WTC11 (cell line): Measurements from ENCODE around the gene NEK7. TPM values are rescaled to one million over a fixed set of nuclear protein-coding genes. Genes with fewer than 3 reads are reported as not detected.

Source experiments
- ATAC-seq: fragments of 200-7000 bp; cut with Tn5 transposase; 2 replicates; pipeline ENCODE4 v1.10.0; 2021; ENCODE audit warnings: mild to moderate bottlenecking, moderate library complexity
- CTCF ChIA-PET: fragments of 300-600 bp; sonication (Branson Sonifier 250); formaldehyde crosslinking; loops from one replicate; lab custom pipeline; 2021; ENCODE audit warnings: antibody characterized with exemption; lab: Charles Lee
- POLR2A ChIA-PET: fragments of 350-600 bp; sonication (Branson Sonifier 250); formaldehyde crosslinking; loops from one replicate; lab custom pipeline; 2021; ENCODE audit warnings: antibody characterized with exemption; lab: Charles Lee
- DNase-seq: peaks from one replicate; pipeline ENCODE4 v3.0.0; 2021; ENCODE audit warnings: low spot score
- H3K27ac Mint-ChIP-seq: 2 replicates; pipeline ENCODE4 v1.8.0; 2021; ENCODE audit warnings: mixed read lengths
- H3K27me3 Mint-ChIP-seq: 2 replicates; pipeline ENCODE4 v1.8.0; 2021; ENCODE audit warnings: low read depth, mild to moderate bottlenecking, moderate library complexity, mixed read lengths
- H3K36me3 Mint-ChIP-seq: 2 replicates; pipeline ENCODE4 v1.8.0; 2021; ENCODE audit warnings: mixed read lengths
- H3K4me1 Mint-ChIP-seq: 2 replicates; pipeline ENCODE4 v1.8.0; 2022; ENCODE audit warnings: mixed read lengths
- H3K4me3 Mint-ChIP-seq: 2 replicates; pipeline ENCODE4 v1.8.0; 2021; ENCODE audit warnings: mild to moderate bottlenecking, moderate library complexity, mixed read lengths
- H3K9me3 Mint-ChIP-seq: 2 replicates; pipeline ENCODE4 v1.8.0; 2021; ENCODE audit warnings: mixed read lengths
- AFF4 ChIP-seq: sonication (generic); formaldehyde crosslinking; IDR thresholded peaks from 2 replicates; pipeline ENCODE4 v1.8.1; 2023; ENCODE audit warnings: mild to moderate bottlenecking, missing genetic modification reagents, borderline replicate concordance
- CBFB ChIP-seq: sonication (generic); formaldehyde crosslinking; IDR thresholded peaks from 2 replicates; pipeline ENCODE4 v1.8.1; 2022; ENCODE audit warnings: mild to moderate bottlenecking, low read depth, missing genetic modification reagents
- ELF4 ChIP-seq: sonication (generic); formaldehyde crosslinking; IDR thresholded peaks from 2 replicates; pipeline ENCODE4 v1.8.1; 2022; ENCODE audit warnings: low read depth, mild to moderate bottlenecking, moderate library complexity, missing genetic modification reagents
- GABPB1 ChIP-seq: sonication (generic); formaldehyde crosslinking; IDR thresholded peaks from 2 replicates; pipeline ENCODE4 v1.8.1; 2023; ENCODE audit warnings: mild to moderate bottlenecking, missing genetic modification reagents
- GRHL2 ChIP-seq: fragments of 250-450 bp; sonication (Bioruptor Pico); IDR thresholded peaks from 2 replicates; pipeline ENCODE4 v1.8.0; 2022; ENCODE audit warnings: mild to moderate bottlenecking, moderate library complexity; ENCODE audit not compliant: insufficient replicate concordance, severe bottlenecking
- GTF2I ChIP-seq: fragments of 250-450 bp; sonication (Bioruptor Pico); conservative IDR thresholded peaks from 2 replicates; pipeline ENCODE4 v1.4.0; 2021; ENCODE audit warnings: mild to moderate bottlenecking
- HMGA2 ChIP-seq: fragments of 250-450 bp; sonication (Bioruptor Pico); IDR thresholded peaks from 2 replicates; pipeline ENCODE4 v1.4.0; 2021; ENCODE audit warnings: mild to moderate bottlenecking, moderate library complexity
- JUN ChIP-seq: sonication (generic); formaldehyde crosslinking; IDR thresholded peaks from 2 replicates; pipeline ENCODE4 v1.8.0; 2023; ENCODE audit warnings: mild to moderate bottlenecking, missing genetic modification reagents
- KAT7 ChIP-seq: sonication (generic); formaldehyde crosslinking; IDR thresholded peaks from 2 replicates; pipeline ENCODE4 v1.8.1; 2023; ENCODE audit warnings: missing genetic modification reagents, mild to moderate bottlenecking, borderline replicate concordance
- MYBL2 ChIP-seq: sonication (generic); formaldehyde crosslinking; IDR thresholded peaks from 2 replicates; pipeline ENCODE4 v1.8.1; 2023; ENCODE audit warnings: mild to moderate bottlenecking, moderate library complexity, missing genetic modification reagents
- NFYB ChIP-seq: sonication (generic); formaldehyde crosslinking; conservative IDR thresholded peaks from 2 replicates; pipeline ENCODE4 v1.8.0; 2022; ENCODE audit warnings: low read depth, missing genetic modification reagents
- OVOL2 ChIP-seq: fragments of 250-450 bp; sonication (Bioruptor Pico); IDR thresholded peaks from 2 replicates; pipeline ENCODE4 v1.9.0; 2021; ENCODE audit warnings: mild to moderate bottlenecking, borderline replicate concordance
- RELA ChIP-seq: sonication (generic); formaldehyde crosslinking; IDR thresholded peaks from 2 replicates; pipeline ENCODE4 v1.8.1; 2022; ENCODE audit warnings: missing genetic modification reagents, mild to moderate bottlenecking, borderline replicate concordance
- SP1 ChIP-seq: sonication (generic); formaldehyde crosslinking; conservative IDR thresholded peaks from 2 replicates; pipeline ENCODE4 v1.8.1; 2022; ENCODE audit warnings: missing genetic modification reagents
- TP53 ChIP-seq: sonication (generic); formaldehyde crosslinking; IDR thresholded peaks from 2 replicates; pipeline ENCODE4 v1.8.1; 2023; ENCODE audit warnings: mild to moderate bottlenecking, missing genetic modification reagents
- ZNF138 ChIP-seq: sonication (generic); formaldehyde crosslinking; conservative IDR thresholded peaks from 2 replicates; pipeline ENCODE4 v1.8.1; 2022; ENCODE audit warnings: mild to moderate bottlenecking, moderate library complexity, missing genetic modification reagents
- ZNF263 ChIP-seq: sonication (generic); formaldehyde crosslinking; IDR thresholded peaks from 2 replicates; pipeline ENCODE4 v1.8.1; 2022; ENCODE audit warnings: low read depth, mild to moderate bottlenecking, moderate library complexity, missing genetic modification reagents
- ZNF416 ChIP-seq: fragments of 250-450 bp; sonication (Bioruptor Pico); IDR thresholded peaks from 2 replicates; pipeline ENCODE4 v1.9.0; 2021; ENCODE audit warnings: mild to moderate bottlenecking, inconsistent platforms
- ZNF425 ChIP-seq: fragments of 250-450 bp; sonication (Bioruptor Pico); conservative IDR thresholded peaks from 2 replicates; pipeline ENCODE4 v1.9.0; 2021; ENCODE audit warnings: mild to moderate bottlenecking
- total RNA-seq: library from RNA; stranded (reverse); gene quantifications from 3 replicates; pipeline ENCODE4 v1.2.3, GENCODE V29; 2021
- TF ChIP-seq, protein P1 (sequence below): sonication (generic); formaldehyde crosslinking; conservative IDR thresholded peaks from 2 replicates; pipeline ENCODE4 v1.8.1; 2022; ENCODE audit warnings: mild to moderate bottlenecking, missing genetic modification reagents
- TF ChIP-seq, protein P2 (sequence below): sonication (generic); formaldehyde crosslinking; IDR thresholded peaks from 2 replicates; pipeline ENCODE4 v1.8.1; 2023; ENCODE audit warnings: mild to moderate bottlenecking, missing genetic modification reagents
- TF ChIP-seq, protein P3 (sequence below): sonication (generic); formaldehyde crosslinking; IDR thresholded peaks from 2 replicates; pipeline ENCODE4 v1.8.1; 2022; ENCODE audit warnings: low read depth, missing genetic modification reagents, borderline replicate concordance
- TF ChIP-seq, protein P4 (sequence below): sonication (generic); formaldehyde crosslinking; IDR thresholded peaks from 2 replicates; pipeline ENCODE4 v1.8.1; 2022; ENCODE audit warnings: low read depth, mild to moderate bottlenecking, moderate library complexity, missing genetic modification reagents, borderline replicate concordance

NEK7 gene
- total RNA-seq, 1 experiment from 2014 or later: 10.3 TPM

- no peak for ATAC-seq
- Mint-ChIP-seq H3K27me3 (no peaks in the 10 kb centered on the region), H3K27ac (peak overlapping the region; percentile 66; the same call in 1 of the 2 replicates), H3K36me3 (no peaks in the 10 kb centered on the region), H3K4me1 (peaks cover 61% of the 10 kb centered on the region), H3K4me3 (peak overlapping the region; percentile 40; the same call in 1 of the 2 replicates), H3K9me3 (no peaks in the 10 kb centered on the region)
- POLR2A ChIA-PET: no interaction called here
- DNase-seq: no peak
- TF ChIP-seq ZNF416 (CRISPR knock-in tag) (no peak), GABPB1 (CRISPR knock-in tag) (no peak), TP53 (CRISPR knock-in tag) (no peak), JUN (CRISPR knock-in tag) (no peak), CBFB (CRISPR knock-in tag) (no peak), KAT7 (CRISPR knock-in tag) (no peak), GTF2I (no peak), OVOL2 (CRISPR knock-in tag) (no peak), RELA (no peak), SP1 (CRISPR knock-in tag) (no peak)
- TF ChIP-seq, protein P1, sequence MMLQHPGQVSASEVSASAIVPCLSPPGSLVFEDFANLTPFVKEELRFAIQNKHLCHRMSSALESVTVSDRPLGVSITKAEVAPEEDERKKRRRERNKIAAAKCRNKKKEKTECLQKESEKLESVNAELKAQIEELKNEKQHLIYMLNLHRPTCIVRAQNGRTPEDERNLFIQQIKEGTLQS (CRISPR knock-in tag): no peak
- TF ChIP-seq, protein P2, sequence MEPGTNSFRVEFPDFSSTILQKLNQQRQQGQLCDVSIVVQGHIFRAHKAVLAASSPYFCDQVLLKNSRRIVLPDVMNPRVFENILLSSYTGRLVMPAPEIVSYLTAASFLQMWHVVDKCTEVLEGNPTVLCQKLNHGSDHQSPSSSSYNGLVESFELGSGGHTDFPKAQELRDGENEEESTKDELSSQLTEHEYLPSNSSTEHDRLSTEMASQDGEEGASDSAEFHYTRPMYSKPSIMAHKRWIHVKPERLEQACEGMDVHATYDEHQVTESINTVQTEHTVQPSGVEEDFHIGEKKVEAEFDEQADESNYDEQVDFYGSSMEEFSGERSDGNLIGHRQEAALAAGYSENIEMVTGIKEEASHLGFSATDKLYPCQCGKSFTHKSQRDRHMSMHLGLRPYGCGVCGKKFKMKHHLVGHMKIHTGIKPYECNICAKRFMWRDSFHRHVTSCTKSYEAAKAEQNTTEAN (CRISPR knock-in tag): no peak
- TF ChIP-seq, protein P3, sequence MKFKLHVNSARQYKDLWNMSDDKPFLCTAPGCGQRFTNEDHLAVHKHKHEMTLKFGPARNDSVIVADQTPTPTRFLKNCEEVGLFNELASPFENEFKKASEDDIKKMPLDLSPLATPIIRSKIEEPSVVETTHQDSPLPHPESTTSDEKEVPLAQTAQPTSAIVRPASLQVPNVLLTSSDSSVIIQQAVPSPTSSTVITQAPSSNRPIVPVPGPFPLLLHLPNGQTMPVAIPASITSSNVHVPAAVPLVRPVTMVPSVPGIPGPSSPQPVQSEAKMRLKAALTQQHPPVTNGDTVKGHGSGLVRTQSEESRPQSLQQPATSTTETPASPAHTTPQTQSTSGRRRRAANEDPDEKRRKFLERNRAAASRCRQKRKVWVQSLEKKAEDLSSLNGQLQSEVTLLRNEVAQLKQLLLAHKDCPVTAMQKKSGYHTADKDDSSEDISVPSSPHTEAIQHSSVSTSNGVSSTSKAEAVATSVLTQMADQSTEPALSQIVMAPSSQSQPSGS (CRISPR knock-in tag): no peak
- CTCF ChIA-PET: no interaction called here
Measured at GRCh38 chr1:198160946-198161614, 4.3 kb downstream of the NEK7 start.

GRCh38 chr1:198161718-198162090 is 4.9 kb downstream of the NEK7 start:
- CTCF ChIA-PET: no interaction called here
- no peak for TF ChIP-seq ZNF138 (CRISPR knock-in tag)
- TF ChIP-seq MYBL2 (CRISPR knock-in tag): no peak
- no peak for TF ChIP-seq NFYB
- TF ChIP-seq ZNF425 (CRISPR knock-in tag): no peak
- TF ChIP-seq AFF4 (CRISPR knock-in tag): no peak
- TF ChIP-seq GRHL2 (CRISPR knock-in tag): no peak
- TF ChIP-seq ELF4 (CRISPR knock-in tag): no peak
- no peak for TF ChIP-seq ZNF263 (CRISPR knock-in tag)
- no peak for TF ChIP-seq HMGA2
- TF ChIP-seq, protein P4, sequence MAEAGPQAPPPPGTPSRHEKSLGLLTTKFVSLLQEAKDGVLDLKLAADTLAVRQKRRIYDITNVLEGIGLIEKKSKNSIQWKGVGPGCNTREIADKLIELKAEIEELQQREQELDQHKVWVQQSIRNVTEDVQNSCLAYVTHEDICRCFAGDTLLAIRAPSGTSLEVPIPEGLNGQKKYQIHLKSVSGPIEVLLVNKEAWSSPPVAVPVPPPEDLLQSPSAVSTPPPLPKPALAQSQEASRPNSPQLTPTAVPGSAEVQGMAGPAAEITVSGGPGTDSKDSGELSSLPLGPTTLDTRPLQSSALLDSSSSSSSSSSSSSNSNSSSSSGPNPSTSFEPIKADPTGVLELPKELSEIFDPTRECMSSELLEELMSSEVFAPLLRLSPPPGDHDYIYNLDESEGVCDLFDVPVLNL: no peak
- TF ChIP-seq, all 79 proteins: peak for 0
- POLR2A ChIA-PET: interaction anchor here (0.8 kb wide), 1 partner anchor 149 kb away, joined by 3 read pairs; no protein-coding TSS in a partner anchor
- Mint-ChIP-seq H3K4me3 (no peak overlapping the region), H3K9me3 (no peaks in the 10 kb centered on the region), H3K4me1 (peaks cover 64% of the 10 kb centered on the region), H3K27me3 (no peaks in the 10 kb centered on the region), H3K27ac (0 out of 2 replicates have a peak overlapping the region, but pooled peaks have one; percentile 66), H3K36me3 (no peaks in the 10 kb centered on the region)
- DNase-seq (no peak), ATAC-seq (no peak)
